Activated T-cell treated with anti-CD3 and anti-CD28 coated beads, Interleukin-2, amount 50 U/mL, for 24 hours (primary cell): ENCODE measurements around the gene PDE3A.
"Not testable (repeated sequence)": the region's sequence is repeated elsewhere in the genome, so short reads cannot be mapped to it uniquely, and the experiment has no call there.

Experiments
- DNase-seq: peaks from one replicate; pipeline ENCODE4 v3.0.0-alpha.2; 2020
- H3K27ac Mint-ChIP-seq: 2 replicates; pipeline ENCODE4 v1.8.0; 2020; ENCODE audit warnings: mild to moderate bottlenecking, mixed read lengths
- H3K27me3 Mint-ChIP-seq: 2 replicates; pipeline ENCODE4 v1.8.0; 2020; ENCODE audit warnings: mixed read lengths
- H3K36me3 Mint-ChIP-seq: 2 replicates; pipeline ENCODE4 v1.8.0; 2020; ENCODE audit warnings: low read depth, mixed read lengths
- H3K4me1 Mint-ChIP-seq: 2 replicates; pipeline ENCODE4 v1.8.0; 2020; ENCODE audit warnings: low read depth, mixed read lengths
- H3K4me3 Mint-ChIP-seq: 2 replicates; pipeline ENCODE4 v1.8.0; 2020; ENCODE audit warnings: mild to moderate bottlenecking, moderate library complexity, mixed read lengths
- H3K9me3 Mint-ChIP-seq: 2 replicates; pipeline ENCODE4 v1.8.0; 2020; ENCODE audit warnings: mixed read lengths

PDE3A gene

GRCh38 chr12:20368114-20368650 lies at the start of gene PDE3A:
TSS of gene PDE3A (plus strand) at chr12:20368537. CDS start at chr12:20369285, 748 bp downstream.
- no peak for DNase-seq
- no peak within 1 kb of the TSS for H3K27ac Mint-ChIP-seq
- H3K9me3 Mint-ChIP-seq, result no peaks in the 10 kb centered on the region
- peaks cover 57% of the 10 kb centered on the region for H3K27me3 Mint-ChIP-seq
- H3K36me3 Mint-ChIP-seq, result no peaks in the 10 kb centered on the region
- H3K4me3 Mint-ChIP-seq, result peak within 1 kb of the TSS; percentile 57
- H3K4me1 Mint-ChIP-seq, result peaks cover 14% of the 10 kb centered on the region

GRCh38 chr12:20319366-20319765 lies 49.0 kb upstream of the PDE3A start:
- Mint-ChIP-seq H3K27me3 (no peaks in the 10 kb centered on the region), H3K4me3 (no peak overlapping the region), H3K9me3 (no peaks in the 10 kb centered on the region), H3K4me1 (no peaks in the 10 kb centered on the region), H3K27ac (no peak overlapping the region), H3K36me3 (no peaks in the 10 kb centered on the region)
- no peak for DNase-seq

- Mint-ChIP-seq H3K27ac (no peak overlapping the region), H3K9me3 (no peaks in the 10 kb centered on the region), H3K4me3 (no peak overlapping the region), H3K36me3 (no peaks in the 10 kb centered on the region), H3K27me3 (no peaks in the 10 kb centered on the region), H3K4me1 (no peaks in the 10 kb centered on the region)
- DNase-seq, result no peak
These were observed 47.8 kb upstream of the PDE3A start for GRCh38 chr12:20320552-20320951.

DNA sequence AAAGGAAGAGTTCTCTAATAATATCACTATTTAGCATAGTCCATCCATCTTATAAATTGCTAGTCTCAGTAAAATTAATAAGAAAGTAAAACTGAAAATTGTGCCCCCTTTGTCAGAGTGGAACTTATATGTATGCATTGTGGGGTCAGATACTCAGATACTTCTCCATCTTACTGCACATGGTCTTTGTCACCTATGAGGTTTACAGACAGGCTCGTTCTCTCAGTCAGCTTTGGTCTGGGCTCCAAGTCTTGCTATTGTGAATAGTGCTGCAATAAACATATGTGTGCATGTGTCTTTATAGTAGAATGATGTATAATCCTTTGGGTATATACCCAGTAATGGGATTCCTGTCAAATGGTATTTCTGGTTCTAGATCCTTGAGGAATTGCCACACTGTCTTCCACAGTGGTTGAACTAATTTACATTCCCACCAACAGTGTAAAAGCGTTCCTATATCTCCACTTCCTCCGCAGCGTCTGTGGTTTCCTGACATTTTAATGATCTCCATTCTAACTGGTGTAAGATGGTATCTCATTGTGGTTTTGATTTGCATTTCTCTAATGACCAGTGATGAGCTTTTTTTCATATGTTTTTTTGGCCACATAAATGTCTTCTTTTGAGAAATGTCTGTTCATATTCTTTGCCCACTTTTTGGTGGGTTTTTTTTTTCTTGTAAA lies 37.4 kb upstream of the PDE3A start:
- not testable (repeated sequence) for DNase-seq, H3K4me1 Mint-ChIP-seq

DNA sequence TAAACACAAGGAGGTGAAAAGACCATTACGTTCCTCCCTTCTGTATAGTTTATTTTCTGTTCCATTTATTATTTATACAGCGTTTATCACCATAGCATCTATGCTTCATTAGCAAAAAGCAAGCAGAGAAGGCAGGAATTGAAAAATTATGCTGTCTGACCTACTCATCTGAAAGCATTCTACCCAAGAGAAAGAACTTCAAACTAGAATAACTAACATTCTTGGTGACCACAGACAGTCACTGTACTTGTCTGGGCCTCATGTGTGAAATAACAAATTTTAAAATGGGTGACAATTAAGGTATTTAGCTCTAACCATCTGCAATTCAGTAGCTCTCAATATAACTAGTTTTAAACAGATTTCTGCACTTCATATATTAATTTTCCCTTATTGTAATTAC lies 29.3 kb upstream of the PDE3A start:
- Mint-ChIP-seq H3K4me1 (no peaks in the 10 kb centered on the region), H3K4me3 (no peak overlapping the region), H3K27ac (no peak overlapping the region), H3K9me3 (no peaks in the 10 kb centered on the region), H3K27me3 (no peaks in the 10 kb centered on the region), H3K36me3 (no peaks in the 10 kb centered on the region)
- DNase-seq, result no peak

More for the DNA sequence above, 37.4 kb upstream of the PDE3A start:
- H3K27ac Mint-ChIP-seq, H3K36me3 Mint-ChIP-seq, H3K27me3 Mint-ChIP-seq, H3K4me3 Mint-ChIP-seq, H3K9me3 Mint-ChIP-seq: not testable (repeated sequence)

- no peak overlapping the region for H3K4me3 Mint-ChIP-seq
- no peak overlapping the region for H3K27ac Mint-ChIP-seq
- no peaks in the 10 kb centered on the region for H3K9me3 Mint-ChIP-seq
- no peaks in the 10 kb centered on the region for H3K36me3 Mint-ChIP-seq
- H3K4me1 Mint-ChIP-seq, result no peaks in the 10 kb centered on the region
- DNase-seq, result no peak
- no peaks in the 10 kb centered on the region for H3K27me3 Mint-ChIP-seq
These were observed 26.2 kb upstream of the PDE3A start for GRCh38 chr12:20342111-20342510.

GRCh38 chr12:20345866-20346265 lies 22.5 kb upstream of the PDE3A start:
- DNase-seq, result no peak
- Mint-ChIP-seq H3K9me3 (no peaks in the 10 kb centered on the region), H3K27ac (no peak overlapping the region), H3K4me3 (no peak overlapping the region), H3K4me1 (no peaks in the 10 kb centered on the region), H3K36me3 (no peaks in the 10 kb centered on the region), H3K27me3 (no peaks in the 10 kb centered on the region)

DNA sequence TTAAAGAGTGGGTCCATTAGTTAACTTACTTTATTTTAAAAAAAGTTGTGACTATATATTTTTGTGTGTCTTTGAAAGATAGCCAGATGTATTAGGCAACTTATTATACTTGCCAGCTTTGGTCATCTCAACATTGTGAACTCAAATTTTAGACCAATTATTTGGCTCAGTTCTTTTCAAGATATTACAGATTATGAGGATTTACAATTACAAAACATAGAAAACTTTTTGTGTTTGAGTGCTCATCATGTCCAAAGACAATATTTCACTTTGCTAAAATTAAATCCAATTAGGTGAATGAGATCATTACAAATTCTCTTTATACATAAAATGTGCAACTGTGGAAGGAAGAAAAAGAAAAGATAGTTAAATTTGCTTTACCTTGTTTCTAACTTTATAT lies 18.3 kb upstream of the PDE3A start:
- Mint-ChIP-seq H3K36me3 (no peaks in the 10 kb centered on the region), H3K27me3 (no peaks in the 10 kb centered on the region), H3K4me3 (no peak overlapping the region), H3K27ac (no peak overlapping the region), H3K9me3 (peaks cover 2% of the 10 kb centered on the region), H3K4me1 (no peaks in the 10 kb centered on the region)
- DNase-seq, result no peak

DNA sequence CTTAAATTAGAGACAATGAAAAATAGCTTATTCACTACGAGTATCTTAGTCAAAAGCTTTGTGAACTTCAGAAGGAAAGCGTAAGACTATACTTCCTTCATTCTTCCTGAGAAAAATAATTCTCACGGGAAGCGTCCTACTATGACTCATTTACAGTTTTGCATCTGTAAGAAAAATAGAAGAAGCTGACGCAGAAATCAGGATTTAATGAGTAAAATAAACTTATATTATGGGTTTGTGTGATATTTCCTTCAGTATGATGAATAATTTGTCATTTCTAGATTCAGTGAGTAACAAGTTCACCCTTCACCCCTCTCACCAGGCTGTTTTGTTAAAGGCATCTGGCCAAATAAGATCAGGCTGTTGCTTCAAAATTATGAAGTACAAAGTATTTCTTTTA lies 17.8 kb upstream of the PDE3A start:
- DNase-seq, result no peak
- Mint-ChIP-seq H3K36me3 (no peaks in the 10 kb centered on the region), H3K9me3 (peaks cover 2% of the 10 kb centered on the region), H3K4me3 (no peak overlapping the region), H3K27me3 (no peaks in the 10 kb centered on the region), H3K27ac (no peak overlapping the region), H3K4me1 (no peaks in the 10 kb centered on the region)

DNA sequence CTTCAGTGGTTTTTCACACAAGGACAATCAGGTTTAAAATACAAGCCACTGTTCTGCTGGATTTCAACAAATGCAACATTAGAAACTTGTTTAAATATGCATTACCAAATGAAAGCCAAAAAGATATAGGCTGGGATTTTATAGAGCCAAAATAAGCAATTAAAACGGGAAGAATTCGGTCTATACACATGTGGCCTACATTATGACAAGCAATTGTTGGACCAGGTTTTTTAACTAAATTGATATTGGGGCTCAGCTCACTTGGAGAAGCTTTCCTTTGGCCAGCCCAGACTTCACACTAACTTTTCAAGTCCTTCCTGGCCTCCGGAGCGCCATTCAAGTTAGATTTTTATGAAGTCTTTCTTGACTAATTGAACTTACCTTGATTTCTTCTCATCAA lies 16.9 kb upstream of the PDE3A start:
- no peak overlapping the region for H3K4me3 Mint-ChIP-seq
- no peak overlapping the region for H3K27ac Mint-ChIP-seq
- H3K9me3 Mint-ChIP-seq, result peaks cover 2% of the 10 kb centered on the region
- H3K4me1 Mint-ChIP-seq, result no peaks in the 10 kb centered on the region
- no peak for DNase-seq
- no peaks in the 10 kb centered on the region for H3K36me3 Mint-ChIP-seq
- H3K27me3 Mint-ChIP-seq, result no peaks in the 10 kb centered on the region

- peaks cover 2% of the 10 kb centered on the region for H3K9me3 Mint-ChIP-seq
- H3K27me3 Mint-ChIP-seq, result no peaks in the 10 kb centered on the region
These were observed 12.3 kb upstream of the PDE3A start for GRCh38 chr12:20356048-20356447.

GRCh38 chr12:20360407-20360806 lies 7.9 kb upstream of the PDE3A start:
- Mint-ChIP-seq H3K9me3 (no peaks in the 10 kb centered on the region), H3K4me3 (no peak overlapping the region), H3K36me3 (no peaks in the 10 kb centered on the region), H3K27me3 (no peaks in the 10 kb centered on the region), H3K4me1 (no peaks in the 10 kb centered on the region), H3K27ac (no peak overlapping the region)
- no peak for DNase-seq

More at GRCh38 chr12:20356048-20356447, 12.3 kb upstream of the PDE3A start:
- no peaks in the 10 kb centered on the region for H3K36me3 Mint-ChIP-seq
- no peak for DNase-seq
- H3K4me3 Mint-ChIP-seq, result no peak overlapping the region
- no peak overlapping the region for H3K27ac Mint-ChIP-seq
- H3K4me1 Mint-ChIP-seq, result no peaks in the 10 kb centered on the region

DNA sequence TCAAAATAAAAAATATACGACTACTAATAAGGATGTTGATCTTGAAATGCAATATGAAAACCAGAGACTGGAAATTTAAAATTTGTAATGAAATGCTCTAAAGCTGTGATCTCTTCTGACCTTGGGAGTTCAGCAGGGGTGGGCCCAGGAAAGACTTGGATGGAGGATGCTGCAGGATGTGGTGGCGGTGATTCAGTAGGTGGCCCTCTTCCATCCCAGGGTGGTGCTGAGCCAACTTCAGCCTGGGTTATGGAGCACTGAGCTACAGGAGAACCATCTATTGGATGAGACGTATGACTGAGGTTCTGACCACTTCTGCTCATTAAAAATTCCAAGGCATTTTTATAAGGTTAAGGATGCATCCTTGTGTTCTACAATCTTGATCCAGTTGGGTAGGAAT lies 6.9 kb upstream of the PDE3A start:
- Mint-ChIP-seq H3K4me1 (no peaks in the 10 kb centered on the region), H3K27ac (no peak overlapping the region), H3K27me3 (peaks cover 3% of the 10 kb centered on the region), H3K9me3 (no peaks in the 10 kb centered on the region), H3K4me3 (no peak overlapping the region), H3K36me3 (no peaks in the 10 kb centered on the region)
- DNase-seq, result no peak

DNA sequence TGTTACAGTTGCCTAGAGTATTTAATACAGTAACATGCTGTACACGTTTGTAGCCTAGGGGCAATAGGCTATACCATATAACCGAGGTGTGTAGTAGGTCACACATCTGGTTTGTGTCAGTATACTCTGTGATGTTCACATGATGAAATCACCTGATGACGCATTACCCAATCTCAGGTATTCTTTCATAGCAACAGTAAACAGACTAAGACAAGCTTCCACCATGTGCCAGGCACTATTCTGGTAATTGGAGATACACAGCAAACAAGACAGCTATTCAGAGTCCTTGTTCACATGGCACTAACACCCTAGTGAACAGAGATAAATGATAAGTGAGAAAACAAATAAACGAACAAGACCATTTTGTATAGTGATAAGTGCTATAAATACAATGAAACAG lies 3.8 kb upstream of the PDE3A start:
- no peak overlapping the region for H3K27ac Mint-ChIP-seq
- no peak for DNase-seq
- H3K4me3 Mint-ChIP-seq, result no peak overlapping the region
- no peaks in the 10 kb centered on the region for H3K36me3 Mint-ChIP-seq
- H3K4me1 Mint-ChIP-seq, result peaks cover 7% of the 10 kb centered on the region
- H3K9me3 Mint-ChIP-seq, result no peaks in the 10 kb centered on the region
- H3K27me3 Mint-ChIP-seq, result peaks cover 31% of the 10 kb centered on the region

- Mint-ChIP-seq H3K4me1 (peaks cover 14% of the 10 kb centered on the region), H3K27me3 (peaks cover 51% of the 10 kb centered on the region), H3K9me3 (no peaks in the 10 kb centered on the region), H3K36me3 (no peaks in the 10 kb centered on the region), H3K4me3 (no peak overlapping the region), H3K27ac (no peak overlapping the region)
- DNase-seq, result no peak
These were observed 1.4 kb upstream of the PDE3A start for GRCh38 chr12:20366776-20367409.
